GM18868 (cell line): ENCODE data around the gene EML6.
"Not testable (repeated sequence)": the region's sequence is repeated elsewhere in the genome, so short reads cannot be mapped to it uniquely, and the experiment has no call there.

Experiments used
- ATAC-seq: cut with Tn5 transposase; IDR thresholded peaks from one replicate; pipeline ENCODE4 v1.9.1; 2021; ENCODE audit warnings: mild to moderate bottlenecking, moderate library complexity; ENCODE audit not compliant: unreplicated experiment

The EML6 gene

GRCh38 chr2:54871457-54872107 is 148.1 kb downstream of the EML6 start:
- no peak for ATAC-seq

DNA sequence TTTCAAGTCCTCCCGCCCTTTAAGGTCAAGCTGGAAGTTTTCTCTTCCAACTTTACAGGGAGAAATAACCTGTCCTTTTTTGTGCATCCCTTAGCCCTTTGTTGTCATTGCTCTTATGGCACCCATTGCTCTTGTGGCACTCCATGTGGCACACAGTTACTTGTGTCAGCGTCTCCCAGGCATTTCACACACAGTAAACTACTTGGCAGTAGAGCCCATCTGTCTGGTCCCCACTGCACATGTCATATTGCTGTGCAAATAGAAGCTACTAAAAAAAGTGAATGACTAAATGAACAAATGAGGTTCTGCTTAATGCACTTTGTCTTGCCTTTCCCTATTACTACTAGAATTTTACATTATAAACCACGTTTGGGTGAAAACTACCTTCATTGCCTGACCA is 149.3 kb downstream of the EML6 start:
- ATAC-seq, result no peak

DNA sequence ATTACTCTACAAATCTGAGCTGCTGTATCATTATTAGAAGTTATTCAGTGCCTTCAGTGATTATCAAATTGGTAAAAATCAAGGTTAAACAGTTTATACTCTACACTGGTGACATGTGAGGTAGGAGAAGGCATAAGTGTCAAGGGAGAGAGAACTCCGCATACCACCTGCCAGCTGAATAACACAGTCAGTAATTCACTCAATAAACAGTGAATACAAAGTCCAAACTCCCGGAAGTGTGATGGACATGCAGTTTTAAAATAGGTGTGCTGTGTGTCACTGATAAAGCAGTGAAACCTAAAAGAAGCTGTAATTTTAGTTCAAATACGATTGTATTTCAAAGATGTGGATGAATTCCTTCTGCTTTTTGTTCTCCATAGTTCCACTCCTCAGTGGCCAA is 149.8 kb downstream of the EML6 start:
- ATAC-seq, result not testable (repeated sequence)

- no peak for ATAC-seq
Observed at GRCh38 chr2:54876764-54877163, 153.3 kb downstream of the EML6 start.

DNA sequence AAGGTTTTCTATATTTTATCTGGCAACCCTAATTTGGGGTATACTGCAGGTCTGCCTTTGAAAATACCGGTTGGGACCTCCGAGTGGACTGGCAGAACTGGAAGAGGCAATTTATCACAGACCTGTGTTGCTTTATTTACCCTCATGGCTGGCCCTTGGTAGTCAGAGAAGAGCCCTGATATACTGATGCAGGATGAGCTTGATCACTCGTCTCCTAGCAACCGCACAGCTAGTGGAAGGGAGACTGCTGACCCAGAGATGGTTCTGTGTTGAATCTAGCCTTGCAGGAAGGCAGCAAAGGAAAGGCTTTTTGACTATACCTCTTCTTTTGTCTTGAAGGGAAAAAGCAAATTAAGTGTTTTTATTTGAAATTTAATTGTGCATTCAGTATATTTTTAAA is 154.7 kb downstream of the EML6 start:
- ATAC-seq, result no peak

GRCh38 chr2:54879032-54879431 is 155.6 kb downstream of the EML6 start:
- no peak for ATAC-seq

GRCh38 chr2:54879598-54880332 is 156.3 kb downstream of the EML6 start:
- no peak for ATAC-seq

DNA sequence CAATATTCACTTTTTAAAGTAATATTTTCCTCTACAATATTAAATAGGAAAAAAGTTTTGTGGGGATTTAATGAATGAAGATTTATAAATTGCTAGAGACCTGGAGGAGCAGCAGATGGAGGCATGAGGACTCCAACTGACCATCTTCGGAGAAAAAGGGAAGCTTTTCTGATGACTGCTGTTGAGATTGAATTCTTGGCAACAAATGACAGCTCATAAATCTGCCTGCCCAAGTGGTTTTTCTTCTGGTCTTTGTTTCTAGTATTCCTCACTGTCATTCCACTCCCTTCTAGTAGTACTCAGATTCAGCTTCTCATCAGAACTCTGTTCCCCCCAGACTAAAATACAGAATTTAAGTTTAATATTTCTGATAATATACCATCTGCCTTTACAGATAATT is 157.0 kb downstream of the EML6 start:
- no peak for ATAC-seq

DNA sequence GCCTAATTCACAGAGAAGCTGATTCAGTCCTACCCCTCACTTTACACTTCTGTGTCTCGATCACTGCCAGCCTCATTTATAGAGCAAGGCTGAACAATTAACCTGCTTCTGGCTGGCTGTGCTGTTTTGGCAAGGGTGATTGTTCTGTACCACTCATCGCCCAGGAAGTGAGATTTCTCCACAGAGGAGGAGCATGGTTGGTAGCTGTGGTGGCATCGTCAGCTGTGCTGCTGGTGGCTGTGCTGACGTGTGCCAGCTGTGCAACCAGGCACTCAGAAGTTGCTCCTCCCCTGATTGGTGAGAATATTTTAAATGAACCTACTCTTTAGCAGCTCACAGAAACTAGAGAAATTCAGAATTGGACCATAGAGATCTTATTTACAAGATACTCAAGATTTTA is 158.3 kb downstream of the EML6 start:
- no peak for ATAC-seq

- no peak for ATAC-seq
Observed at GRCh38 chr2:54885891-54886290, 162.4 kb downstream of the EML6 start.

DNA sequence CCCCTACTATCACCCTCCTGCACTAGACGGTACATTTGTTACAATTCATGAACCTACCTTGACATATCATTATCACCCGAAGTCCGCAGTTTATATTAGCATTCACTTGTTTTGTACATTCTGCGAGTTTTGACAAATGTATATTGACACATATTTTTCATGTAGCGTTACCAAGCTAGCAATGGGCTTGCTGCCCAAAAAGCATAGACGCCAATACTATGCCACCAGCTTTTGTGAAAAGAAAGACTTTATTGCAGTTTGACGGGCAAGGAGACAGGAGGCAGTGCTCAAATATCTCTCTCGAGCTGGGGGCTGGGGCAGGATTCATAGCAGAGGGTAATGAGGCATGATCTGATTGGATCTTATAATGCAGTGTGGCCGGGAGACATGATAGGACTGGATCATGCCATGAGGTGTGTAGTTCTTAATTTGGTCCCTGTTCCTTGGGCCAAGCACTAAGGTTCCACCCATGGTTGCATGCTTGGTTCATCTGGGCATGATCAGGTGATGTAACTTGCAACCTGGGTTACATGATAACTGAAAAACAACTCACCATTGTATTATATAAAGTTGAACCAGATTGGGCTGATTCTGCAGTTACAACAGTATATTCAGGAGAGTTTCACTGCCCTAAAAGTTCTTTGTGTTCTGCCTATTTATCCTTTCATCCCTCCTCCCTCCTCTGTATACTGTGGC is 164.5 kb downstream of the EML6 start:
- no peak for ATAC-seq

DNA sequence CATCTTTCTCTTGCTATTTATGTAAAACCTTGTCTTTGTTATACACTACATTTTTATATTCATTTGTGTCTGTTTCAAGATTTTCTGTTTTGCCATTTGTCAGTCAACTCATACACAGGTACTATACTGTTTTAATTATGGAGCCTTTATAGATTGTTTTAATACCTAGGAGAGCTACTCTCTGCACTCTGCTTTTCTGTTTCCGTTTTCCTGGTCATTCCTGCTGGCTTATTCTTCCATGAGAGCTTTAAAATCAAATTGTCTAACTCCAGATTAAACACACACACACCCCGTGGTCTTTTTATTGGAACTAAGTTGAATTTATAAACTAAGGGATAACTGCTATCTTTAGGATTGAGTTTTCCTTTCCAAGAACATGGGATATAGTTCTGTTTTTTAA is 165.6 kb downstream of the EML6 start:
- ATAC-seq, result no peak

GRCh38 chr2:54891909-54892308 is 168.4 kb downstream of the EML6 start:
- no peak for ATAC-seq

DNA sequence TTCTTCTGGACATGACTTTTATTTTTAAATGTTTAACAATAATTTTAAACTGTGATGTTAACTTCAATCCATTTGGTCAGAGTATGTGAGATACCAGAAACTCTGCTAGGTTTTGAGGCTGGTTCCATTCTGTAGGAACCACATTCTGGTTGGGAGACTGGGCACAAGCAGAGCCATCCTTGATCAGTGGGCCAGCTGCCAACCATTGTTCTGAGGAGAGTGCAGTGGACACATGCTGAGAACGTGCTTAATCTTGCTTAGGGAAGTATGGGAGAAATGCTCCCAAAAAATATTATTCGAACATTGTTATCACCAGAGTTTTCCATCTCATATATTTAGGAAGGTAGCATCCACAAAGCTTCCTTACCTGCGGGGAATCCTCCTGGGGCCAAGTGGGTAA is 171.0 kb downstream of the EML6 start:
- ATAC-seq, result no peak

GRCh38 chr2:54895730-54896129 is 172.3 kb downstream of the EML6 start:
- ATAC-seq, result no peak

DNA sequence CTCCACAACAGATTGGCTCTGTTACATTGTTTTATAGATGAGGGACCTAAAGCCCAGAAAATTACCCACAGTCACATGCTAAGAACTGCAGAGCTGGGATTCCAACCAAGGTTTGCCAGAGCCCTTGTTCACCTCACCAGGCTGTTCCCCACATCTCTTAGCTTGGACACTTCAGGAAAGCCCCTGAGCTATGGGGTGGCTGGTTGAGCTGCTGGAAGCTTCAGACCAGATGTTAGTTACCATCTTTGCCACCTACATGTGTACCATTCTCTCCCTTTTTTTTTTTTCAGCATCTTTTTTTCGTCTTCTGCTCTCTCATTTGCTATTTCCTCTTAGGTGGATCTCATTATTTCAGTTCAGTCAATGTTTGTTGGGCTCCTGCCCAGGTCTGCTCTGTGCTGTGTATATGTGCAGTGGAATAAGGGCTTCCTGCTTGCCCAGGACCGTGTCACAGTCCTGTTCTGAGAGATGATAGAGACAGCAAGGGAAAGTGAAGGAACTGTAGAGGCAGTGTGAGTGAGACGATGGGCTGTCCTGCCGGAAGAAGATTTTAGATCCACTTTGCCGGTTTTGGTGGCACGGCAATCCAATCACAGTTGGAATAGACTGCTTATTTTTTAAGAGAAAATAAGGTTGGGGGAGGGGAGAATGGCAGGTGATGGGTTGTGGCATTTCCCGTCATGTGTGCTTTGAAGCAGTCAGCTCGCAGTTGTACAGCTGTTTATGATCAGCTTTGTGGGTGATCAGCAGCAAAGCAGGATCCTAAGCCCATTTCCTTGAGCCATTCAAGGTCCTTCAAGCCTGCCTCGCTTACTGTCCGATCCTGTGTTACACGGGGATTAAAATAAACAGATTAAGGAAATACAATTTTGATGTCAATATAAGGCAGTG is 174.2 kb downstream of the EML6 start:
- ATAC-seq, result no peak

- no peak for ATAC-seq
Observed at GRCh38 chr2:54898456-54899226, 175.2 kb downstream of the EML6 start.

DNA sequence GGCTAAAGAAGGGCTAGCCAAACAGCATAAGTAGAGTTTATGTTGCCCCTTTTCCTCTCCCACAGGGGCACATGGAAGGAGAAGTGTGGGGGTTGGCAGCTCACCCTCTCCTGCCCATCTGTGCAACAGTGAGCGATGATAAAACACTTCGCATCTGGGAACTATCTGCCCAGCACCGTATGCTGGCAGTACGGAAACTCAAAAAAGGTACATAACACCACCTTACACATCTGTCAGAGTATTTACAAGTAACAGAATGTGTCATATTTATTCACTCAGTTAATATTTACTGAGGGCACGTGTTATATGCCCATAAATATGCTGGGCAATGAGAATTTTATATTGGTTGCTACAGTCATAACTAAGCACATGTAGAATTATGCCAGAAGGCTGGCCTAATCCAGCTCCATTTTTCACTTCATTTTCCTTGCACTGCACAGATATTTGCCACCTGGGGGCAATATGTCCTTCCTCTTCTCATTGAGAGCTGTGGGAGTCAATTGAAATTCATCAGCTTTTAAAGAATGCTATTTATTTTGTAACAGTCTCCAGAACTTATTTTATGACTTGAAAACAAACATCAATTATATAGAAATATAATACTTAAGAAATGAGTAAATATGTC is 176.2 kb downstream of the EML6 start:
- peak; percentile 45 for ATAC-seq

- ATAC-seq, result no peak
Observed at GRCh38 chr2:54901224-54901986, 177.9 kb downstream of the EML6 start.
